HG03520 (cell line): ENCODE data around the gene POLR1D.

Source experiments
- ATAC-seq: cut with Tn5 transposase; IDR thresholded peaks from one replicate; pipeline ENCODE4 v1.9.1; 2021; ENCODE audit warnings: mild to moderate bottlenecking, moderate library complexity; ENCODE audit not compliant: unreplicated experiment

Gene POLR1D

DNA sequence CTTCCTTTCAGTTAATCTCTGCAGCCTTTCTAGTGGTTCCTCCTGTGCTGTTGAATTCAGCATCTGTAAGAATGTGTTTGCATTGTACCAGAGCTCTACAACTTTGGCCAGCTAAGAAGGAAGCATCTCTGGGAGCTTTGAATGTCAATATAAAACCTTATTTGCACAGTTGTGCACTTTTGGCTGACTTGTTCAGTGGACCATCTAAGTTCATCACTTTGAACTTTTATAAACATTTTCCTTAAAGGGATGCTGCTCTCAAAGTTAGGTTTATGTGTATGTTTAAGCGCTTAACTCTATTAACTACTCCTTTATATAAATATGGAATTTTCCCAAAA is 15.6 kb downstream of the POLR1D start:
- ATAC-seq, result no peak

DNA sequence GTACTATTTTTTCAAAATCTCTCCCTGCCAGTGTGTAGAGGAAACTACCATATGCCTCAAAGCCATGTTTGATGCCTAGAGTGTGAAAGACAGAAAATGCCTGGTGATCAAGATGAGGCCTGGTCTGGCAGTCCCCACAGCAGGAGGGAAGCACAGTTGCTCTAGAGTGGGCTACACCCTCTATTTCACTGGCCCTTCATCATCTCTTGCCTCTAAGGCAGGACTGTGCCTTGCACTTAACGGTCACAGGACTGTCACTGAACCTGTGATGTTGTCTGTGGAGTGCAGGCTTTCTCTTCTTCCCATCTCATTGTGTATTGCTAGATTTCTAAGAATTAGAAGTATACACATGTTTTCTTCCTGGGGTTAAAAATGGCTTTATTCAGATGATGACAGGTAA is 16.3 kb downstream of the POLR1D start:
- no peak for ATAC-seq

DNA sequence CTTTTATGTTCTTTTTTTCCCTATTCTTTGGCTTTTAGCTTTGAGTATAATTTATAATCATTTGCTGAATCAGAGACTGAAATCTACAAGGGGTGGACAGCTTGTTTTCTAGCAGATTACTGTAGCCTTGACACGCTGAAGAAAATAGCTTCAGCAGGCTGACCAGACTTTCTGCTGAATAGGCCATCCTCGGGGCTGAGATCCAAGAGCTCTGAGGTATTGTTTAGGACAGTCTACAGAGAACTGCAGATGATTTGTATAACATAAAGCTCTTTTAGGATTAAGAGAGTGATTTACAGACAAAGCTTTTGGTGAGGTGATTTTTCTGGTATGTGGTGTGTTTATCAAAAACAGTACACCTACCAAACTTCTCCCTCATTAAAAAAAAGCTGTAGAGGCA is 16.8 kb downstream of the POLR1D start:
- ATAC-seq, result no peak

- no peak for ATAC-seq
These were observed 17.5 kb downstream of the POLR1D start for GRCh38 chr13:27639186-27639585.

- ATAC-seq, result no peak
These were observed 20.2 kb downstream of the POLR1D start for GRCh38 chr13:27641711-27642502.

GRCh38 chr13:27643334-27644132 is 21.8 kb downstream of the POLR1D start:
- no peak for ATAC-seq

GRCh38 chr13:27644302-27644701 is 22.6 kb downstream of the POLR1D start:
- ATAC-seq, result no peak

GRCh38 chr13:27650312-27650711 is 28.6 kb downstream of the POLR1D start:
- no peak for ATAC-seq

DNA sequence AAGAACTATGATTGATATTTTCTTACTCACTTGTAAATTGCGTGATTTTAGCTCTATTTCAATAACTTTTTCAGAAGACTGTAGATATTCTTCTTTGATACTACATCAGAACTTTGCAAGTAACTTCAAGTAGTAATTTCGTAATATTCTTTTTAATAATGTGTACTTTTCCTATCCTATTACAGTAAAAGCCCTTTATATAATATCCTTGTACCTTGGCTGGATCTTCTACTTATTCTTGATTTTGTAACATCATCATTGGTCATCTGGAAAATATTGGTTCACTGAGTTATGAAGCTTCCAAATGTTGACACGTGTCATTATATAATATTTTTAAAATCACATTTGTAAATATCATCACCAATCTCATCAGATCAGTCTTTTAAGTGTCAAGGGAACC is 32.4 kb downstream of the POLR1D start:
- ATAC-seq, result no peak

- no peak for ATAC-seq
These were observed 33.1 kb downstream of the POLR1D start for GRCh38 chr13:27654816-27655215.

GRCh38 chr13:27657724-27658123 is 36.0 kb downstream of the POLR1D start:
- no peak for ATAC-seq

DNA sequence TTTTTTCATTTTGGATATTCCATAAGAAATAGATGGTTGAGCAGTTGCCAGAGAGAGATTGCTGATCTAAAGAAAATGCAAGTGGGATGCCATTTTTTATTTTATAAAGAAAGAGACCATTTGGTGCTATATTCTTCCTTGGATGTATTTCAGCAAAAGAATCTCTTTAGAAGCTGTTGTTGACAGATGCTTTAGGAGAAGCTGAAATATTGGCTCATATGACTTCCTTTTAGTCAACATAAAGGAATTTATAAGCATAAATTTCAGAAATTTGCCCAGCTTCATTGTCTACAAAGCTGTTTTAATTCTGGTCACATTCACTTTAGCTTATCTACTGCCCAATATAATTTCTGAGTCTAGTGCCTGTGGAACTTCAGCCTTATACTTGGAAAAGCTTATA is 36.9 kb downstream of the POLR1D start:
- no peak for ATAC-seq

GRCh38 chr13:27659145-27659865 is 37.6 kb downstream of the POLR1D start:
- ATAC-seq, result no peak

DNA sequence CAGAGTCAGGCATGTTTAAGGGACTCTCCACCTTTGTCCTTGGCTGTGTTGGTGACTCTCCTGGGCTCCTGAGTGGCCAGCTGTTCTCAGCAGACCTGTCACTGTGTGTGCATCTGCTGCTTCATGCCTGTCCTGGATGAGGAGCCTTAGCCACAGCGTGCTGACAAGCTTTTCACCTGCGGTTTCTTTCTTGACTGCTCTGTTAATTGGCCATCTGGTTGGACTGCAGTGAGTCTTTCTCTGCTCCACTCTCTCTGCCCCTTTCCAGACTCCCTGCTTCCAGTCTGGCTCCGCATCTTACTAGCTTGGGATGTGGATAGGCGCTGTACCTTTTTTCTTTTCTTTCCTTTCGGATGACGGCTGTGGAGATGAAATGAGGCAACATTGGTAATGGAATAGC is 38.8 kb downstream of the POLR1D start:
- ATAC-seq, result no peak

- ATAC-seq, result no peak
These were observed 39.3 kb downstream of the POLR1D start for GRCh38 chr13:27661017-27661416.

DNA sequence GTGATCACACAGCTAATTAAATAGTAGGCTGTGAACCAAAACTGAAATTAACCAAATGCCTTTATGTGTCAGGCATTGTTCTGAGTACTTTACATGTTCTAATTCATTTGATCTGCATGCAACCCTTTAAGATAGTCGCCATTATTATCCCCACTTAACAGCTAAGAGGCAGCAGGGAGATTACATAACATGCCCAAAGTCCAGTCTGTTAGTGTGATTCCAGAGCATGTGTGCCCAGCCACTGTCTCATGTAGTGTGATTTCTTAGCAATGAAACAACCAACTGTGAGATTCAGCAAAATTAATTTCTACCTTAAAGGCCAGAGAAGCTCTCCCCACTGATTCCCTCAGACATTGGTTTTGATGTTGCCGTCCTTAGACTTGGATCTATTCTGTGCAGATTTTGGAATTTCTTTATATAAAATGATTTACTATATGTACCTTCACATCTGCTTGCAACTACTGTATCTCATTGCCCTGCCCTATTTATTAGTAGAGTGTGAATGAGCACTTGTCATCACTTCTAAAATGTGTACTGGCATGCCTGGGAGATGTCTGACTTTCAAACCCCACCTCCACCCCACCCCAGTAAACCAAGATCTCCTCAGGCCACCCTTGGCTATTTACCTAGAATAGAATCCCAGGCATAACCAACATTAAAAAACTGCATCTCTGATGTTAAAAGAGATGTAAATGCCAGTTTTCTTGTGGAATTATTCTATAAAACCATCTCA is 41.2 kb downstream of the POLR1D start:
- no peak for ATAC-seq

- no peak for ATAC-seq
These were observed 42.3 kb downstream of the POLR1D start for GRCh38 chr13:27663947-27664346.

DNA sequence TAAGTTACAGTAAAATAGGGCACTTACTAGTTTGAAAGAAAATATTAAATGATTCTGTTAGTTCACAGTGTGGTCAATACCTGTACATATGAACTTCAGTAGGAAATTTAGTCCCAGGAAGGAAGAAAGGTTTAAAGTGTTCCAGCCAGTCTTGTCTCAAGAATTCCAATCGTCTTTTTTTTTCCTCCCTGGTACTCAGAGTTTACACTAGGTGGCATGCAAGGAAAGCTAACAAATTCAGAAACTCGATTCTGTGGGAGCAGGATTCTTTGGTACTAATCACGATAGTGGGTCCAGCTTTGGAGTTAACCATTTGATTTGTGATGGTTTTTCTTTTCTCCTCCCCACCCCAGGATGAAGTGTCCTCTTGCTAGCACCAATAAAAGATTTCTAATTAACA is 43.6 kb downstream of the POLR1D start:
- ATAC-seq, result no peak

DNA sequence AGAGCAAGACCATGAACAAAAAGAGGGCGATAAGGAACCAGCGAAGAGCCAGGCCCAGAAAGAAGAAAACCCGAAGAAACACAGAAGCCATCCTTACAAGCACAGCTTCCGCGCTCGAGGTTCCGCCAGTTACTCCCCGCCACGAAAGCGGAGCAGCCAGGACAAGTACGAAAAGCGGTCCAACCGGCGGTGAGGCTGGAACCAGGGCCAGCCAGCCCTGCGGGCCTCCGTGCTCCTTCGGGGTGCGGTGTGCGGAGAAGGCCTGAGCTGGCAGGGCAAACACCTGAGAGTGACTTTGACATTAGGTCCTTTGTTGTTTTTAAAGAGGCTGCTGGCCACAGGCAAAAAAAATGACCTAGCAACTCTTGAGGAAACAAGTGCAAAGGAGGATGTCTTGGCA is 44.1 kb downstream of the POLR1D start:
- no peak for ATAC-seq

DNA sequence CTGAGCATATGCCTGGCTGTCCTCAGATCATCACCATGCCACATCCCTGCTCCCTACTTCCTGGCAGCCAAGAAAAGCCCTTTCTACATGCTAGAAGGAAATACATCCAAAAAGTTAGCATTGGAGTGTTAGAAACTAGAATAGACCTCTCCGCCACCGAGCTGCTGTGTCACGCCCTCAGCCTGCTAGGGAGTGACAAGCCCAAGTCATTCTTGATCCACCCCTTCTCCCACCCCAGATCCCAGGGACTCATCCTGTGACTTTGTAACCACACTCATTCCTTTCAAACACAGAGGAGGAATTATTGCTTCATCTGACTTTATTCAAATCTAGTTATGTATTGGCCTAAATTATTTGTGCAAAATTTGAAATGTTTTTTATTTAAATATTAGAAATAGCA is 45.3 kb downstream of the POLR1D start:
- ATAC-seq, result no peak

DNA sequence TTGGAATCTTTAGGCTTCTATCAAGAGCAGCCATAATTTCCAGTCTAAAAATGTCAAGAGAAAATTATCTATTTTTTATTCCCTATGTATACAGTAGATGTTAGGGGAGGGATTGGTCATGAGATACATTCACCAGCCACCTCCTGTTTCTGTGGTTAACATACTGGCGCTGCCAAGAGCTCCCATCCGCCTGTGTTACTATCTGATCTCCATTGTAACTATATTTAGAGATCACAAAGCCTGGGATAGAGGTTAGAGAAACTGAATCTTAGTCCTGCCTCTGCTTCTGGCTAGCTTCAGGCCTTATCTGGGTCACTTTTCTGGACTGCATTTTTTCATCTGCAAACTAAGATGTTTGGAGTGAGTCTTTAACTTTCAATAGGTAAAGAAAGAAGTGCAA is 46.3 kb downstream of the POLR1D start:
- ATAC-seq, result no peak
